Frontal cortex (tissue), 4 donors: Measurements from ENCODE around the gene UBE3B. TPM values are rescaled to one million over a fixed set of nuclear protein-coding genes. Genes with fewer than 3 reads are reported as not detected.

ENCODE experiments used
- DNase-seq, 2 donors: peaks; one replicate each; pipeline ENCODE4 v3.0.0; 2012; ENCODE audit warnings: low spot score in 2 of 2
- FAIRE-seq: peaks from 2 replicates; lab custom pipeline; 2012; peaks lifted over from hg19 to GRCh38; lab: Jason Lieb, UNC
- total RNA-seq: library from RNA; depleted of rRNA; stranded (reverse); fragments of >200 nt; gene quantifications from one replicate; pipeline ENCODE4 v1.2.3, GENCODE V29; 2014
- donor health status: control.
- donor health status: control.
- donor health status: control.

The UBE3B gene
- total RNA-seq, 1 donor from 2014 or later, result 15.5 TPM

GRCh38 chr12:109448707-109449390 is 28.6 kb upstream of the UBE3B start:
- DNase-seq (no peak), FAIRE-seq (no peak)

- DNase-seq (no peak), FAIRE-seq (no peak)
Measured at GRCh38 chr12:109449845-109450532, 27.4 kb upstream of the UBE3B start.

GRCh38 chr12:109450980-109451379 is 26.5 kb upstream of the UBE3B start:
- DNase-seq (no peak), FAIRE-seq (no peak)

- FAIRE-seq (no peak), DNase-seq (no peak)
Measured at GRCh38 chr12:109451400-109451799, 26.0 kb upstream of the UBE3B start.

- no peak for FAIRE-seq
- no peak for DNase-seq
Measured at GRCh38 chr12:109452489-109452888, 24.9 kb upstream of the UBE3B start.

GRCh38 chr12:109455706-109456105 is 21.7 kb upstream of the UBE3B start:
- DNase-seq (no peak), FAIRE-seq (no peak)

GRCh38 chr12:109458086-109458485 is 19.3 kb upstream of the UBE3B start:
- DNase-seq, result no peak
- FAIRE-seq, result no peak

GRCh38 chr12:109458771-109459208 is 18.6 kb upstream of the UBE3B start:
- FAIRE-seq, result no peak

GRCh38 chr12:109459247-109459646 is 18.2 kb upstream of the UBE3B start:
- DNase-seq (no peak), FAIRE-seq (no peak)

More at GRCh38 chr12:109458771-109459208, 18.6 kb upstream of the UBE3B start:
- no peak for DNase-seq

GRCh38 chr12:109460538-109460937 is 16.9 kb upstream of the UBE3B start:
- FAIRE-seq, result no peak
- no peak for DNase-seq

- no peak for FAIRE-seq
- peak in 1 of 2 donors; percentile 49 for DNase-seq
Measured at GRCh38 chr12:109461049-109461845, 16.2 kb upstream of the UBE3B start.

GRCh38 chr12:109461846-109462756 is 15.3 kb upstream of the UBE3B start:
- DNase-seq (no peak), FAIRE-seq (no peak)

GRCh38 chr12:109462868-109463692 is 14.4 kb upstream of the UBE3B start:
- FAIRE-seq, result no peak

GRCh38 chr12:109463756-109464155 is 13.7 kb upstream of the UBE3B start:
- DNase-seq (no peak), FAIRE-seq (no peak)

More at GRCh38 chr12:109462868-109463692, 14.4 kb upstream of the UBE3B start:
- DNase-seq, result no peak

GRCh38 chr12:109464642-109465351 is 12.6 kb upstream of the UBE3B start:
- FAIRE-seq (no peak), DNase-seq (no peak)

GRCh38 chr12:109466305-109466704 is 11.1 kb upstream of the UBE3B start:
- DNase-seq (no peak), FAIRE-seq (no peak)

- FAIRE-seq (no peak), DNase-seq (no peak)
Measured at GRCh38 chr12:109466821-109467220, 10.6 kb upstream of the UBE3B start.
